WTC11 (cell line): Measurements from ENCODE around the gene MYPN.

Experiments
- JUN ChIP-seq: sonication (generic); formaldehyde crosslinking; IDR thresholded peaks from 2 replicates; pipeline ENCODE4 v1.8.0; 2023; ENCODE audit warnings: mild to moderate bottlenecking, missing genetic modification reagents
- ZNF138 ChIP-seq: sonication (generic); formaldehyde crosslinking; conservative IDR thresholded peaks from 2 replicates; pipeline ENCODE4 v1.8.1; 2022; ENCODE audit warnings: mild to moderate bottlenecking, moderate library complexity, missing genetic modification reagents
- TF ChIP-seq, protein P1 (sequence below): fragments of 200-600 bp; IDR thresholded peaks from 2 replicates; pipeline ENCODE4 v1.8.0; 2022; ENCODE audit warnings: antibody characterized with exemption
- TF ChIP-seq, protein P2 (sequence below): sonication (generic); formaldehyde crosslinking; IDR thresholded peaks from 2 replicates; pipeline ENCODE4 v1.8.0; 2022; ENCODE audit warnings: mild to moderate bottlenecking, missing genetic modification reagents

DNA sequence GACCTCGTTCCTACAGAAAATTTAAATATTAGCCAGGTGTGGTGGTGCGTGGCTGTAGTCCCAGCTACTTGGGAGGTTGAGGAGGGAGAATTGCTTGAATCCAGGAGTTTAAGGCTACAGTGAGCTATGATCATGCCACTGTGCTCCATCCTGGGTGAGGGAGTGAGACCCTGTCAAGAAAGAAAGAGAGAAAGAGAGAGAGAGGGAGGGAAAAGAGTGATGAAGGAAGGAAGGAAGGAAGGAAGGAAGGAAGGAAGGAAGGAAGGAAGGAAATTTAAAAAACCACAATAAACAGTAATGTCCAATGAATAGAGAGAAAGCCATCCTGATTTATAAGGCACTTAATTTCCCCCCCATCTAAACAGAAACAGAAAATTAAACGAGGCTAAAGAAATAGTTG lies 9.4 kb downstream of the MYPN start:
- no peak for TF ChIP-seq JUN
- TF ChIP-seq, protein P1, sequence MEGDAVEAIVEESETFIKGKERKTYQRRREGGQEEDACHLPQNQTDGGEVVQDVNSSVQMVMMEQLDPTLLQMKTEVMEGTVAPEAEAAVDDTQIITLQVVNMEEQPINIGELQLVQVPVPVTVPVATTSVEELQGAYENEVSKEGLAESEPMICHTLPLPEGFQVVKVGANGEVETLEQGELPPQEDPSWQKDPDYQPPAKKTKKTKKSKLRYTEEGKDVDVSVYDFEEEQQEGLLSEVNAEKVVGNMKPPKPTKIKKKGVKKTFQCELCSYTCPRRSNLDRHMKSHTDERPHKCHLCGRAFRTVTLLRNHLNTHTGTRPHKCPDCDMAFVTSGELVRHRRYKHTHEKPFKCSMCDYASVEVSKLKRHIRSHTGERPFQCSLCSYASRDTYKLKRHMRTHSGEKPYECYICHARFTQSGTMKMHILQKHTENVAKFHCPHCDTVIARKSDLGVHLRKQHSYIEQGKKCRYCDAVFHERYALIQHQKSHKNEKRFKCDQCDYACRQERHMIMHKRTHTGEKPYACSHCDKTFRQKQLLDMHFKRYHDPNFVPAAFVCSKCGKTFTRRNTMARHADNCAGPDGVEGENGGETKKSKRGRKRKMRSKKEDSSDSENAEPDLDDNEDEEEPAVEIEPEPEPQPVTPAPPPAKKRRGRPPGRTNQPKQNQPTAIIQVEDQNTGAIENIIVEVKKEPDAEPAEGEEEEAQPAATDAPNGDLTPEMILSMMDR, result no peak
- no peak for TF ChIP-seq ZNF138 (CRISPR knock-in tag)
- TF ChIP-seq, protein P2, sequence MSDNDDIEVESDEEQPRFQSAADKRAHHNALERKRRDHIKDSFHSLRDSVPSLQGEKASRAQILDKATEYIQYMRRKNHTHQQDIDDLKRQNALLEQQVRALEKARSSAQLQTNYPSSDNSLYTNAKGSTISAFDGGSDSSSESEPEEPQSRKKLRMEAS (CRISPR knock-in tag), result no peak
